Astrocyte (in vitro differentiated cells and primary cell): ENCODE data around the gene PHC2. TPM values are rescaled to one million over a fixed set of nuclear protein-coding genes. Genes with fewer than 3 reads are reported as not detected.
A peak's percentile ranks its signal among the peaks of the same experiment; 100 is the strongest.

ENCODE experiments used
- DNase-seq: peaks from one replicate; pipeline ENCODE4 v3.0.0-alpha.2; 2010; ENCODE audit warnings: low read depth
- FAIRE-seq: peaks from 2 replicates; lab custom pipeline; 2011; peaks lifted over from hg19 to GRCh38; lab: Jason Lieb, UNC
- H2AFZ ChIP-seq: 2 replicates; pipeline ENCODE4 v1.6.0; 2012; ENCODE audit warnings: low read depth, low read length, inconsistent platforms
- H3K27ac ChIP-seq: 2 replicates; pipeline ENCODE4 v1.5.1; 2011; ENCODE audit warnings: low read depth, low read length, inconsistent platforms
- H3K27me3 ChIP-seq: 2 replicates; pipeline ENCODE4 v1.6.0; 2011; ENCODE audit warnings: low read length, inconsistent platforms; ENCODE audit not compliant: insufficient read depth
- H3K36me3 ChIP-seq: 2 replicates; pipeline ENCODE4 v1.5.1; 2011; ENCODE audit warnings: low read length, inconsistent platforms; ENCODE audit not compliant: insufficient read depth
- H3K4me1 ChIP-seq: 2 replicates; pipeline ENCODE4 v1.5.1; 2011; ENCODE audit warnings: low read length, inconsistent platforms; ENCODE audit not compliant: insufficient read depth
- H3K4me2 ChIP-seq: 2 replicates; pipeline ENCODE4 v1.6.0; 2012; ENCODE audit warnings: low read length, inconsistent platforms
- H3K4me3 ChIP-seq: 2 replicates; pipeline ENCODE4 v1.5.1; 2011; ENCODE audit warnings: low read depth, mild to moderate bottlenecking, low read length, inconsistent platforms; ENCODE audit not compliant: insufficient read depth
- H3K79me2 ChIP-seq: 2 replicates; pipeline ENCODE4 v1.6.0; 2012; ENCODE audit warnings: mild to moderate bottlenecking, low read length, inconsistent platforms; ENCODE audit not compliant: insufficient read depth
- H3K9ac ChIP-seq: 2 replicates; pipeline ENCODE4 v1.6.0; 2012; ENCODE audit warnings: mild to moderate bottlenecking, low read length, inconsistent platforms
- H3K9me3 ChIP-seq: 2 replicates; pipeline ENCODE4 v1.5.1; 2012; ENCODE audit warnings: low read depth, mild to moderate bottlenecking, low read length, inconsistent platforms; ENCODE audit not compliant: insufficient read depth
- H4K20me1 ChIP-seq: 2 replicates; pipeline ENCODE4 v1.6.0; 2012; ENCODE audit warnings: low read length, inconsistent platforms; ENCODE audit not compliant: insufficient read depth
- H3K27ac Mint-ChIP-seq: one replicate; pipeline ENCODE4 v1.8.0; 2021; ENCODE audit warnings: mild to moderate bottlenecking, mixed read lengths; ENCODE audit not compliant: unreplicated experiment
- H3K27me3 Mint-ChIP-seq: one replicate; pipeline ENCODE4 v1.8.0; 2021; ENCODE audit warnings: low read depth, mixed read lengths; ENCODE audit not compliant: unreplicated experiment
- H3K36me3 Mint-ChIP-seq: one replicate; pipeline ENCODE4 v1.8.0; 2021; ENCODE audit warnings: low read depth, mixed read lengths; ENCODE audit not compliant: unreplicated experiment
- H3K4me1 Mint-ChIP-seq: one replicate; pipeline ENCODE4 v1.8.0; 2021; ENCODE audit warnings: low read depth, mixed read lengths; ENCODE audit not compliant: unreplicated experiment
- H3K4me3 Mint-ChIP-seq: one replicate; pipeline ENCODE4 v1.8.0; 2021; ENCODE audit warnings: mild to moderate bottlenecking, moderate library complexity, mixed read lengths; ENCODE audit not compliant: unreplicated experiment
- H3K9me3 Mint-ChIP-seq: one replicate; pipeline ENCODE4 v1.8.0; 2021; ENCODE audit warnings: mild to moderate bottlenecking, mixed read lengths; ENCODE audit not compliant: unreplicated experiment
- CTCF ChIP-seq: IDR thresholded peaks from 2 replicates; pipeline ENCODE4 v1.5.1; 2011; ENCODE audit warnings: low read depth, mild to moderate bottlenecking, inconsistent platforms, low read length, moderate library complexity; ENCODE audit not compliant: insufficient read depth
- EZH2 ChIP-seq: IDR thresholded peaks from 2 replicates; pipeline ENCODE4 v1.6.1; 2012; ENCODE audit warnings: mild to moderate bottlenecking, low read length, inconsistent platforms; ENCODE audit not compliant: insufficient read depth
- total RNA-seq: library from RNA; stranded (reverse); gene quantifications from 2 replicates; pipeline ENCODE4 v1.2.1, GENCODE V29; 2021

PHC2 gene
- total RNA-seq, 1 donor from 2014 or later: 113 TPM

GRCh38 chr1:33456502-33456886 is 25.6 kb upstream of the PHC2 start:
- Mint-ChIP-seq H3K27me3 (no peaks in the 10 kb centered on the region), H3K4me3 (no peak overlapping the region), H3K36me3 (no peaks in the 10 kb centered on the region), H3K4me1 (peaks cover 43% of the 10 kb centered on the region), H3K27ac (no peak overlapping the region), H3K9me3 (peaks cover 4% of the 10 kb centered on the region)
- Histone ChIP-seq H3K4me2 (peak overlapping the region; percentile 8), H3K4me1 (peaks cover 47% of the 10 kb centered on the region), H3K9me3 (no peaks in the 10 kb centered on the region), H3K9ac (no peak overlapping the region), H3K36me3 (no peaks in the 10 kb centered on the region), H3K79me2 (no peaks in the 10 kb centered on the region), H3K27ac (no peak overlapping the region), H2AFZ (no peak overlapping the region), H4K20me1 (no peaks in the 10 kb centered on the region), H3K27me3 (no peaks in the 10 kb centered on the region), H3K4me3 (no peak overlapping the region)
- FAIRE-seq: no peak
- TF ChIP-seq CTCF (no peak), EZH2 (no peak)
- DNase-seq: no peak

DNA sequence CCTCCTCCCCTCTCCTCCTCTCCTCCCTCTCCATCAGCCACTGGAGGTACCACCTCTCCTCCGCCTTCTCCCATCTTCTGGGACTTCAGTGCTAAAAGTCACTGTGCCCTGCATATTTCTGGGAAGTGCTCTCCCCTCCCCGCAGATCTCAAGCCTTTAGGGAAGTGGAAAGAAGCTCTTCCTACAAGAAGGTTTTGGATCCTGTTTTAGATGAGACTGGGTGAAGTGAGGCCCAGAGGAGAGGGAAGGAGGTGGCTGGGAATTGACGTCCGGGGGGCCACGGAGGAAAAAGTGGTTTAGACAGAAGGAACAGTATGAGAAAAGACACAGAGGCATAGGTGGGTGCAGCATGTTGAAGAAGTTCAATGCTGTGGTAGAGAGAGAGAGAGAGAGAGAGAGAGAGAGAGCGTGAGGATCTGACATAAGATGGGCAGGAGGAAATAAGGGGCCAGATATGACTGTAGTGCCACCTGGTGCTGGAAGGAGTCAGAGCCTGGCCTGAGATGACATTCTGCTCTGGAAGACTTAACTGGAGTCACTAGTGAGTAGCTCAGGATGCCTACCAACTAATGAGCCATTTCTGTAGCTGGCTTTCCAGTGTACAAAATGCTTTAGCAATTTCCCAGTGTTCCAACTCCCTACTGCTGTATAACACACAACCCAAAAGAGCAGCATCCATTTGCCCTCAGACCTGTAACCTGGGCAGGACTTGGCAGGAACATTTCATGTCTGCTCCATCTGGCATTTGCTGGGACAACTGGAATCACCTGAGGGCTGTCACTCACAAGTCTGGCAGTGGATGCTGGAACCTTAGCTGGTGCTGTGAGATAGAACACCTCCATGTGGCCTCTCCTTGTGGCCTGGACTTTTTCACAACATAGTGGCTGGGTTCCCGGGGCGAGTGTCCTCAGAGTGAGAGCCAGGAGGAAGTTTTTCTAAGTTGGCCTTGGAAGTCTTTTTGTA is 24.9 kb upstream of the PHC2 start:
- no peak overlapping the region for H3K4me3 Mint-ChIP-seq
- H3K4me3 ChIP-seq: no peak overlapping the region
- no peaks in the 10 kb centered on the region for H3K79me2 ChIP-seq
- no peak overlapping the region for H3K27ac Mint-ChIP-seq
- H3K36me3 ChIP-seq: no peaks in the 10 kb centered on the region
- no peaks in the 10 kb centered on the region for H3K36me3 Mint-ChIP-seq
- H3K27me3 Mint-ChIP-seq: no peaks in the 10 kb centered on the region
- DNase-seq (peak; percentile 74), FAIRE-seq (peak; percentile 96)
- H3K27ac ChIP-seq: no peak overlapping the region
- peaks cover 36% of the 10 kb centered on the region for H3K4me1 Mint-ChIP-seq
- no peaks in the 10 kb centered on the region for H3K27me3 ChIP-seq
- H3K4me2 ChIP-seq: peak overlapping the region; percentile 8
- peak overlapping the region; percentile 23 for H3K9ac ChIP-seq
- no peaks in the 10 kb centered on the region for H4K20me1 ChIP-seq
- H3K9me3 Mint-ChIP-seq: peaks cover 3% of the 10 kb centered on the region
- no peaks in the 10 kb centered on the region for H3K9me3 ChIP-seq
- TF ChIP-seq CTCF: peak; percentile 83
- no peak for TF ChIP-seq EZH2
- no peak overlapping the region for H2AFZ ChIP-seq
- peaks cover 42% of the 10 kb centered on the region for H3K4me1 ChIP-seq
